Activated naive CD8-positive, alpha-beta T cell treated with anti-CD3 and anti-CD28 coated beads, Interleukin-2, amount 50 U/mL, for 24 hours (primary cell): ENCODE data around the gene LDLRAD4.
A peak's percentile ranks its signal among the peaks of the same experiment; 100 is the strongest.

ENCODE experiments used
- ATAC-seq: fragments of 150-1000 bp; cut with Tn5 transposase; one replicate; pipeline ENCODE4 v1.10.0; 2021
- DNase-seq: peaks from one replicate; pipeline ENCODE4 v3.0.0; 2021
- H3K27ac Mint-ChIP-seq: one replicate; pipeline ENCODE4 v1.8.0; 2021; ENCODE audit warnings: mild to moderate bottlenecking, mixed read lengths
- H3K27me3 Mint-ChIP-seq: one replicate; pipeline ENCODE4 v1.8.0; 2021; ENCODE audit warnings: mixed read lengths
- H3K36me3 Mint-ChIP-seq: one replicate; pipeline ENCODE4 v1.8.0; 2021; ENCODE audit warnings: low read depth, mixed read lengths
- H3K4me1 Mint-ChIP-seq: one replicate; pipeline ENCODE4 v1.8.0; 2021; ENCODE audit warnings: mixed read lengths
- H3K4me3 Mint-ChIP-seq: one replicate; pipeline ENCODE4 v1.8.0; 2021; ENCODE audit warnings: mild to moderate bottlenecking, moderate library complexity, mixed read lengths
- H3K9me3 Mint-ChIP-seq: one replicate; pipeline ENCODE4 v1.8.0; 2021; ENCODE audit warnings: mixed read lengths

The LDLRAD4 gene

GRCh38 chr18:13218368-13218991 is at the start of gene LDLRAD4:
TSS of gene LDLRAD4 (plus strand) at chr18:13218760.
- H3K27me3 Mint-ChIP-seq, result peaks cover 39% of the 10 kb centered on the region
- peak within 1 kb of the TSS; percentile 68 for H3K4me3 Mint-ChIP-seq
- peak; percentile 44 for DNase-seq
- no peak for ATAC-seq
- peaks cover 45% of the 10 kb centered on the region for H3K4me1 Mint-ChIP-seq
- no peaks in the 10 kb centered on the region for H3K9me3 Mint-ChIP-seq
- H3K36me3 Mint-ChIP-seq, result no peaks in the 10 kb centered on the region
- H3K27ac Mint-ChIP-seq, result no peak within 1 kb of the TSS

DNA sequence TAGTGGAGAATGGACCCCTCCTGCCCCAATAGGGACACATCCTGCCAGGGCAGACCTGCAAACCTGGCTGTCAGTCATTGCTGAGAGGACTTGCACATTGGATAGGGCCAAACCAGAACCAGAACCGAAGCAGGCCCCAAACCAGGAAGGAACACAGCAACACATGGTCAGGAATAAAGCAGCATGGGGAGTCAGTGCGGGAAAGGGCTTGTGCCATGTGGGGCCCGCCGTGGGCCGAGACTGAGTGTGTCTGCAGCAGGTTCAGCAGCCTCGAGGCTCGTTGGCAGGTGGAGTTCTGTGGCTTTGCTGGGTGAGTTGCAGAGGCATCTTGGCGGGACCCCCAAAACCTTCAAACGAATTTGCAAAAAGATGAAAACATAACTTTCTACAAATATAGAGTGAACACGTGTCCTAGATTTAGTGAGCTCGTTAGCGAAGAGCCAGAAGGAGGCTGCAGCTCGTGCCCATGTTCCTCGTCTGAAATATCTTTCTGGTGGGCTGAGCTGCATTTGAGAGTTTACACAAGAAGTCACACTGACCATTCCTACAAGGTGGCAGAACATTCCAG is 44.9 kb upstream of the LDLRAD4 start:
- DNase-seq (no peak), ATAC-seq (no peak)
- peaks cover 6% of the 10 kb centered on the region for H3K27me3 Mint-ChIP-seq
- no peak overlapping the region for H3K4me3 Mint-ChIP-seq
- H3K4me1 Mint-ChIP-seq, result peaks cover 17% of the 10 kb centered on the region
- H3K36me3 Mint-ChIP-seq, result no peaks in the 10 kb centered on the region
- H3K27ac Mint-ChIP-seq, result no peak overlapping the region
- H3K9me3 Mint-ChIP-seq, result no peaks in the 10 kb centered on the region

DNA sequence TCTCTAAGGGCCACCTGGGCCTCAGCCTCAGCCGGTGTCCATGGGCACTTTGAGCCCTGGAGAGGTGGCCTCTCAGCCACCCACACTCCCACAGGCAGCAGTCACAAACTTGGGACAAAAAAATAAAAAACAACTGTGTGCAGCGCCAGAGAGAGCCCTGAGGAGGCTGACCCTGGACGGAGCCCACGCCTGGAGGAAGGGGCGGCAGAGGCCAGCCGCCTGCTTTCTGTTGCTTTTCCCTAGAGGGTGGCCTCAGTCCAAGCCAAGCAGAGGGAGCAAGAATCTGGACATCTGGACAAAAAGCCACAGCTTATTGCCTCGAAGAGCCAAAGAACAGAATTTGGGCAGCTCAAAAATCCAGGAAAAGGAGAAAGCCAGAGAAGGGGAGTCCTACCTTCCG is 43.3 kb upstream of the LDLRAD4 start:
- H3K27ac Mint-ChIP-seq, result no peak overlapping the region
- no peaks in the 10 kb centered on the region for H3K9me3 Mint-ChIP-seq
- no peak overlapping the region for H3K4me3 Mint-ChIP-seq
- DNase-seq (no peak), ATAC-seq (no peak)
- H3K36me3 Mint-ChIP-seq, result no peaks in the 10 kb centered on the region
- H3K4me1 Mint-ChIP-seq, result peaks cover 30% of the 10 kb centered on the region
- no peaks in the 10 kb centered on the region for H3K27me3 Mint-ChIP-seq

DNA sequence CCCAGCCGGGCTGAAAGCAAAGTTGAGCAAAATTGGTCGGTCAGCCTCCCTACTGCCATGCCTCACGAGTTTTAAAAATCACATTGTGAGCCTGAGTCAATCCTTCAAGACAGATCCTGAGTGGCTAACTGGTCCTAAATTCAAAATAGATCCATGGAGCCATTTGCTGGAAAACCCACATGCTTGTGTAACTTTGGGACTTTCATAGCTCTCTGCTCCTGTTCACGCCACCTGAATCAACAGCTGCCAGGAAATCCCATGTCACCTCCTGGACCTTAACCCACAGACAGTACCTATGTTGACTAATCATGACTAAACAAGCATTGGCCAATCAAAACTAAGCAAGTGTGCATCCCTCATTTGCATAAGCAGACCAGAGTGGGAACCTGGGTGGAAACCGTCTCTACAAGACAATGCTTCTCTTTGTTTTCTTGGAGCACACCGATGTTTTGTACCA is 42.8 kb upstream of the LDLRAD4 start:
- H3K9me3 Mint-ChIP-seq, result no peaks in the 10 kb centered on the region
- no peak overlapping the region for H3K4me3 Mint-ChIP-seq
- no peaks in the 10 kb centered on the region for H3K36me3 Mint-ChIP-seq
- no peak overlapping the region for H3K27ac Mint-ChIP-seq
- ATAC-seq, result peak; percentile 34
- H3K4me1 Mint-ChIP-seq, result peaks cover 33% of the 10 kb centered on the region
- no peak for DNase-seq
- H3K27me3 Mint-ChIP-seq, result peaks cover 1% of the 10 kb centered on the region

DNA sequence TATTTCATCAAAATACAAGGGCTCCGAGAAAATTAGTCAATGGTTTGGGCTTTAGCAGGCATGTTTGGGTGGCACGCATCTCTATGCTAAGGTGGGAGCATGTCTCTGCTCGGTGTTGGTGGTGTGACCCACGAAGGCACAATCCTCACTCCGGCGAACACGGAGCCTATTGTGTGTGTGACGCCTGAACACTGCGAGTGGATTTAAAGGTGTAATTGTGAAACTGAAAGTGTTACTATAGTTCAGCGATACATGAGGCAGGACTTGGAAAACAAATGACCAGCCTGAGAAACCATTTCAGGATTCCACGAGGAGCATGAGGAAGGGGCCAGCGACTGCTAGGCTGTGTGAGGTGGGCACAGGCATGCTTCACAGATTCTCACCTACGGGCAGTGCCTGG is 41.7 kb upstream of the LDLRAD4 start:
- Mint-ChIP-seq H3K4me3 (no peak overlapping the region), H3K27ac (no peak overlapping the region), H3K36me3 (no peaks in the 10 kb centered on the region), H3K9me3 (no peaks in the 10 kb centered on the region), H3K27me3 (peaks cover 10% of the 10 kb centered on the region), H3K4me1 (peaks cover 33% of the 10 kb centered on the region)
- no peak for ATAC-seq
- DNase-seq, result no peak

DNA sequence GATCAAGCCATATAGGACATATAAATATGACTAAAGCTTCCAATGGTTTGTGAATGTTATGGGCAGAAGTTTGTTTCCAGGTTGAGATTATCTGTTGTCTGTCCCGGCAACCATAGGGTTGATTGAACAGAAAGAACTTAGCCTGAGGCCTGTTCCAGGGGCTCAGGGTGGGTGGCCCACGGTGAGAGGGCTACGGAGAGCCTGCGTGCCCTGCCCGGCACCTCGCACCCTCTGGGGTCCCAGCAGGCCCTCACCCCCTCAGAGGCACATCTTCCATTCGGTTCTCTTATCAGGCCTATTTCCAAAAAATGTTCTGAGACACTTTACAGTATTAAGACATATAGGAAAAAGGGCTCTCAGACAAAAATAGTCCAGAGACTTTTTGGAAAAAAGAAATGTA is 40.4 kb upstream of the LDLRAD4 start:
- ATAC-seq (no peak), DNase-seq (no peak)
- H3K36me3 Mint-ChIP-seq, result no peaks in the 10 kb centered on the region
- peaks cover 33% of the 10 kb centered on the region for H3K4me1 Mint-ChIP-seq
- no peak overlapping the region for H3K4me3 Mint-ChIP-seq
- H3K9me3 Mint-ChIP-seq, result no peaks in the 10 kb centered on the region
- H3K27me3 Mint-ChIP-seq, result peaks cover 13% of the 10 kb centered on the region
- H3K27ac Mint-ChIP-seq, result no peak overlapping the region

DNA sequence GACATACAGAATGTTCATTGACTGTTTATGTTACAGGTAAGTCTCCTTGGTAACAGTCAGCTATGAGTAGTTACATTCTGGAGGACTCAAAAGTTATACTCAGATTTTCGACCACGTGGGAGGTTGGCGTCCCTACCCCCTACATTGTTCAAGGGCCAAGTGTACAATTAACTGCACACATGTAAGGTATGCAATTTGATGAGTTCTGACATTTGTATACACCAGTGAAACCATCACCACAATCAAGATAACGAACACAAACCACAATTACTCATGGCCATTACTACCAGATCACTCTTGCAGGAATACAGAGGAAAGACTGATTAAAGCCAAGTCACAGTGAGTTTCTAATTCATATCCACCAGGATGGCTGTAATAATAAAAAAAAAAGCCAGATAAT is 39.6 kb upstream of the LDLRAD4 start:
- H3K36me3 Mint-ChIP-seq, result no peaks in the 10 kb centered on the region
- ATAC-seq (peak; percentile 92), DNase-seq (no peak)
- peak overlapping the region; percentile 60 for H3K27ac Mint-ChIP-seq
- H3K27me3 Mint-ChIP-seq, result peaks cover 13% of the 10 kb centered on the region
- no peak overlapping the region for H3K4me3 Mint-ChIP-seq
- no peaks in the 10 kb centered on the region for H3K9me3 Mint-ChIP-seq
- H3K4me1 Mint-ChIP-seq, result peaks cover 33% of the 10 kb centered on the region

- DNase-seq (peak; percentile 28), ATAC-seq (peak; percentile 55)
- H3K27ac Mint-ChIP-seq, result peak overlapping the region; percentile 60
- peaks cover 33% of the 10 kb centered on the region for H3K4me1 Mint-ChIP-seq
- H3K9me3 Mint-ChIP-seq, result no peaks in the 10 kb centered on the region
- H3K36me3 Mint-ChIP-seq, result no peaks in the 10 kb centered on the region
- H3K4me3 Mint-ChIP-seq, result no peak overlapping the region
- H3K27me3 Mint-ChIP-seq, result peaks cover 13% of the 10 kb centered on the region
Observed at GRCh38 chr18:13179566-13180113, 38.9 kb upstream of the LDLRAD4 start.

GRCh38 chr18:13180614-13181375 is 37.8 kb upstream of the LDLRAD4 start:
- Mint-ChIP-seq H3K36me3 (no peaks in the 10 kb centered on the region), H3K9me3 (no peaks in the 10 kb centered on the region), H3K4me3 (no peak overlapping the region), H3K27ac (no peak overlapping the region), H3K4me1 (peaks cover 31% of the 10 kb centered on the region), H3K27me3 (peaks cover 13% of the 10 kb centered on the region)
- no peak for DNase-seq
- ATAC-seq, result no peak

- no peak overlapping the region for H3K27ac Mint-ChIP-seq
- peaks cover 13% of the 10 kb centered on the region for H3K27me3 Mint-ChIP-seq
- H3K4me3 Mint-ChIP-seq, result no peak overlapping the region
- no peaks in the 10 kb centered on the region for H3K9me3 Mint-ChIP-seq
- no peak for DNase-seq
- no peak for ATAC-seq
- H3K36me3 Mint-ChIP-seq, result no peaks in the 10 kb centered on the region
- peaks cover 22% of the 10 kb centered on the region for H3K4me1 Mint-ChIP-seq
Observed at GRCh38 chr18:13181765-13182164, 36.8 kb upstream of the LDLRAD4 start.

DNA sequence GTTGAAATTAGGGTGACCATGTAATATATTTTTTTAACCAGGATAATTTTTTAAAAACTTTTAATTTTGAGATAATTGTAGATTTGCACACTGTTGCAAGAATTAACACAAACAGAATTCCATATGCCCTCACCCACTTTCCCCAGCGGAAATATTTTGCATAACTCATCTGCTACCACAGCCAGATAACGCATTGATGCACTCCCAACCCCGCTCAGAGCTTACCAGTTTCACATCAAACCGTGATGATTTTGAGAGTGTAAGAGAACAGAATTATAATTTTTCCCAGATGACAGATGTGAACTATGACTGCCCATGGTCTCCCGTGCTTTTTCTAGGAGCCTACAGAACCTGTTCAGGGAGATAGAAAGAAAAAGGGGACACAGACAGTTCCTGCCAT is 35.2 kb upstream of the LDLRAD4 start:
- H3K4me3 Mint-ChIP-seq, result no peak overlapping the region
- no peak overlapping the region for H3K27ac Mint-ChIP-seq
- H3K4me1 Mint-ChIP-seq, result peaks cover 19% of the 10 kb centered on the region
- no peaks in the 10 kb centered on the region for H3K36me3 Mint-ChIP-seq
- ATAC-seq (no peak), DNase-seq (no peak)
- H3K9me3 Mint-ChIP-seq, result no peaks in the 10 kb centered on the region
- peaks cover 17% of the 10 kb centered on the region for H3K27me3 Mint-ChIP-seq

GRCh38 chr18:13183790-13184189 is 34.8 kb upstream of the LDLRAD4 start:
- Mint-ChIP-seq H3K36me3 (no peaks in the 10 kb centered on the region), H3K4me3 (no peak overlapping the region), H3K9me3 (no peaks in the 10 kb centered on the region), H3K27me3 (peaks cover 17% of the 10 kb centered on the region), H3K27ac (no peak overlapping the region), H3K4me1 (peaks cover 15% of the 10 kb centered on the region)
- no peak for DNase-seq
- no peak for ATAC-seq

DNA sequence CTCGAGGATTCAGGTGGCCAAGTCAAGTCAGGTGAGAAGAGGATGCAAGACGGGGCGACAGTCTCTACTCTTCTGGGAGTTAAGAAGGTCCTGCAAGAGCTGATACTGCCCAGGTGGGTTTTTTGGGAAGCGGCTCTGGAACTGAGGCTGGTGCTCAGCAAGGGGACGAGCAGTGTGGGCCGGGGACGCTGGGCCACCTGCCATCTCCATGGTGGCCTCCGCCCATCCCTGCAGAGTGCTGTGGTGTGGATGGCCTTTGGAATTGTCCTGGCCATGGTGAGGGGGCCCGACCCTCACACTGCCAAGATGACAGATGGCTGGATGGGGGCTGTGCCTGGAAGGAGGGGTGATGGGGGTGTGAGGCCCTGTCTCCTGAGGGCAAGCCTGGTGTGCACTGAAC is 34.2 kb upstream of the LDLRAD4 start:
- H3K9me3 Mint-ChIP-seq, result no peaks in the 10 kb centered on the region
- no peak overlapping the region for H3K27ac Mint-ChIP-seq
- peaks cover 9% of the 10 kb centered on the region for H3K4me1 Mint-ChIP-seq
- DNase-seq (no peak), ATAC-seq (no peak)
- no peaks in the 10 kb centered on the region for H3K36me3 Mint-ChIP-seq
- peaks cover 17% of the 10 kb centered on the region for H3K27me3 Mint-ChIP-seq
- no peak overlapping the region for H3K4me3 Mint-ChIP-seq

DNA sequence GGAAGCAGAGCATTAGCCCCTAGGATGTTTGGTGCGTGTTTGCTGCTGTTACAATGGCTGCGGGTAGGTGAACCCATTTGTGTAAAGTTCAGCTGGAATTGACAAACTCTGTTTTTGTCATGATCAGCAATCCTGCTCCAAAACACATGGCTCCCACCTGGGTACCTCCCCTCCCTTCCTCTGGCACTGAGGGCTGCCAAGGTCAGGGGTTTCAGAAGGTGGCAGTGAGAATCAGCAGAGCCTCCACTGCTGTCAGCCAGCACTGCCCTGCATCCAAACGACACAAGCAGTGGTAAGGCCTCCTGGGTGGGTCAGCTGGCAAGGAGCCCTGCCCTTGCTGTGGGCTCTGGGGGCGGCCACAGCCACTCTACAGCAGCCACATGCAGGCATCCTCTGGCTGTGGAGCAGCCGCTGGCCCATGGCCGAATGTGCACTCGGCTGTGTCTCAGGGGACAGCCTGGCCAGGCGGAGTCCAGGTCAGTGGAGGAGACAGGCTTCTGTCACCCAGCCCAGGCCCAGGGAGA is 32.8 kb upstream of the LDLRAD4 start:
- Mint-ChIP-seq H3K4me1 (no peaks in the 10 kb centered on the region), H3K27ac (no peak overlapping the region), H3K9me3 (no peaks in the 10 kb centered on the region), H3K36me3 (no peaks in the 10 kb centered on the region), H3K27me3 (peaks cover 17% of the 10 kb centered on the region), H3K4me3 (no peak overlapping the region)
- ATAC-seq (no peak), DNase-seq (no peak)

- no peaks in the 10 kb centered on the region for H3K4me1 Mint-ChIP-seq
- no peak for DNase-seq
- no peak overlapping the region for H3K27ac Mint-ChIP-seq
Observed at GRCh38 chr18:13186687-13187086, 31.9 kb upstream of the LDLRAD4 start.

More at GRCh38 chr18:13186687-13187086, 31.9 kb upstream of the LDLRAD4 start:
- no peaks in the 10 kb centered on the region for H3K36me3 Mint-ChIP-seq
- H3K27me3 Mint-ChIP-seq, result peaks cover 9% of the 10 kb centered on the region
- no peak for ATAC-seq
- no peaks in the 10 kb centered on the region for H3K9me3 Mint-ChIP-seq
- H3K4me3 Mint-ChIP-seq, result no peak overlapping the region
